WTC11 (cell line): ENCODE results near the gene HECW1. TPM values are rescaled to one million over a fixed set of nuclear protein-coding genes. Genes with fewer than 3 reads are reported as not detected.

ENCODE experiments used
- ATAC-seq: fragments of 200-7000 bp; cut with Tn5 transposase; 2 replicates; pipeline ENCODE4 v1.10.0; 2021; ENCODE audit warnings: mild to moderate bottlenecking, moderate library complexity
- CTCF ChIA-PET: fragments of 300-600 bp; sonication (Branson Sonifier 250); formaldehyde crosslinking; loops from one replicate; lab custom pipeline; 2021; ENCODE audit warnings: antibody characterized with exemption; lab: Charles Lee
- POLR2A ChIA-PET: fragments of 350-600 bp; sonication (Branson Sonifier 250); formaldehyde crosslinking; loops from one replicate; lab custom pipeline; 2021; ENCODE audit warnings: antibody characterized with exemption; lab: Charles Lee
- DNase-seq: peaks from one replicate; pipeline ENCODE4 v3.0.0; 2021; ENCODE audit warnings: low spot score
- H3K27ac Mint-ChIP-seq: 2 replicates; pipeline ENCODE4 v1.8.0; 2021; ENCODE audit warnings: mixed read lengths
- H3K27me3 Mint-ChIP-seq: 2 replicates; pipeline ENCODE4 v1.8.0; 2021; ENCODE audit warnings: low read depth, mild to moderate bottlenecking, moderate library complexity, mixed read lengths
- H3K36me3 Mint-ChIP-seq: 2 replicates; pipeline ENCODE4 v1.8.0; 2021; ENCODE audit warnings: mixed read lengths
- H3K4me1 Mint-ChIP-seq: 2 replicates; pipeline ENCODE4 v1.8.0; 2022; ENCODE audit warnings: mixed read lengths
- H3K4me3 Mint-ChIP-seq: 2 replicates; pipeline ENCODE4 v1.8.0; 2021; ENCODE audit warnings: mild to moderate bottlenecking, moderate library complexity, mixed read lengths
- H3K9me3 Mint-ChIP-seq: 2 replicates; pipeline ENCODE4 v1.8.0; 2021; ENCODE audit warnings: mixed read lengths
- ATF1 ChIP-seq: sonication (generic); formaldehyde crosslinking; IDR thresholded peaks from 2 replicates; pipeline ENCODE4 v1.8.1; 2023; ENCODE audit warnings: mild to moderate bottlenecking, moderate library complexity, missing genetic modification reagents
- CREB1 ChIP-seq: sonication (generic); formaldehyde crosslinking; IDR thresholded peaks from 2 replicates; pipeline ENCODE4 v1.8.0; 2023; ENCODE audit warnings: mild to moderate bottlenecking, missing genetic modification reagents
- E2F1 ChIP-seq: sonication (generic); formaldehyde crosslinking; IDR thresholded peaks from 2 replicates; pipeline ENCODE4 v1.8.0; 2022; ENCODE audit warnings: mild to moderate bottlenecking, missing genetic modification reagents
- E2F4 ChIP-seq: sonication (generic); formaldehyde crosslinking; IDR thresholded peaks from 2 replicates; pipeline ENCODE4 v1.8.1; 2022; ENCODE audit warnings: low read depth, mild to moderate bottlenecking, moderate library complexity, missing genetic modification reagents, borderline replicate concordance
- ESRRA ChIP-seq: sonication (generic); formaldehyde crosslinking; IDR thresholded peaks from 2 replicates; pipeline ENCODE4 v1.8.1; 2022; ENCODE audit warnings: mild to moderate bottlenecking, missing genetic modification reagents, borderline replicate concordance
- FOXP1 ChIP-seq: sonication (generic); formaldehyde crosslinking; IDR thresholded peaks from 2 replicates; pipeline ENCODE4 v1.8.0; 2022; ENCODE audit warnings: missing genetic modification reagents, mild to moderate bottlenecking, moderate library complexity, borderline replicate concordance
- MLX ChIP-seq: sonication (generic); formaldehyde crosslinking; IDR thresholded peaks from 2 replicates; pipeline ENCODE4 v1.8.1; 2023; ENCODE audit warnings: mild to moderate bottlenecking, missing genetic modification reagents, moderate library complexity
- NR3C1 ChIP-seq: sonication (generic); formaldehyde crosslinking; conservative IDR thresholded peaks from 2 replicates; pipeline ENCODE4 v1.8.1; 2023; ENCODE audit warnings: low read depth, mild to moderate bottlenecking, missing genetic modification reagents
- PRDM15 ChIP-seq: sonication (generic); formaldehyde crosslinking; IDR thresholded peaks from 2 replicates; pipeline ENCODE4 v1.8.0; 2022; ENCODE audit warnings: missing genetic modification reagents
- RELA ChIP-seq: sonication (generic); formaldehyde crosslinking; IDR thresholded peaks from 2 replicates; pipeline ENCODE4 v1.8.1; 2022; ENCODE audit warnings: missing genetic modification reagents, mild to moderate bottlenecking, borderline replicate concordance
- SMAD3 ChIP-seq: sonication (generic); formaldehyde crosslinking; IDR thresholded peaks from 2 replicates; pipeline ENCODE4 v1.8.0; 2022; ENCODE audit warnings: missing genetic modification reagents, mild to moderate bottlenecking, borderline replicate concordance
- SMAD4 ChIP-seq: sonication (generic); formaldehyde crosslinking; IDR thresholded peaks from 2 replicates; pipeline ENCODE4 v1.8.0; 2022; ENCODE audit warnings: mild to moderate bottlenecking, missing genetic modification reagents
- STAT6 ChIP-seq: sonication (generic); formaldehyde crosslinking; conservative IDR thresholded peaks from 2 replicates; pipeline ENCODE4 v1.8.1; 2023; ENCODE audit warnings: mild to moderate bottlenecking, low read depth, missing genetic modification reagents, moderate library complexity
- TP53 ChIP-seq: sonication (generic); formaldehyde crosslinking; IDR thresholded peaks from 2 replicates; pipeline ENCODE4 v1.8.1; 2023; ENCODE audit warnings: mild to moderate bottlenecking, missing genetic modification reagents
- USF1 ChIP-seq: sonication (generic); formaldehyde crosslinking; IDR thresholded peaks from 2 replicates; pipeline ENCODE4 v1.8.0; 2022; ENCODE audit warnings: mild to moderate bottlenecking, missing genetic modification reagents
- ZNF263 ChIP-seq: sonication (generic); formaldehyde crosslinking; IDR thresholded peaks from 2 replicates; pipeline ENCODE4 v1.8.1; 2022; ENCODE audit warnings: low read depth, mild to moderate bottlenecking, moderate library complexity, missing genetic modification reagents
- ZNF281 ChIP-seq: sonication (generic); formaldehyde crosslinking; IDR thresholded peaks from 2 replicates; pipeline ENCODE4 v1.8.0; 2023; ENCODE audit warnings: mild to moderate bottlenecking, missing genetic modification reagents
- ZNF671 ChIP-seq: fragments of 250-450 bp; sonication (Bioruptor Pico); IDR thresholded peaks from 2 replicates; pipeline ENCODE4 v1.8.0; 2021; ENCODE audit warnings: mild to moderate bottlenecking
- total RNA-seq: library from RNA; stranded (reverse); gene quantifications from 3 replicates; pipeline ENCODE4 v1.2.3, GENCODE V29; 2021

The HECW1 gene
- total RNA-seq, 1 experiment from 2014 or later: 6.1 TPM

- H3K27me3 Mint-ChIP-seq: no peaks in the 10 kb centered on the region
- POLR2A ChIA-PET: no interaction called here
- DNase-seq (no peak), ATAC-seq (no peak)
- H3K9me3 Mint-ChIP-seq: peaks cover 9% of the 10 kb centered on the region
- CTCF ChIA-PET: no interaction called here
- TF ChIP-seq RELA (CRISPR knock-in tag) (no peak), ESRRA (no peak), NR3C1 (CRISPR knock-in tag) (no peak), E2F4 (CRISPR knock-in tag) (no peak)
- peaks cover 13% of the 10 kb centered on the region for H3K4me1 Mint-ChIP-seq
- no peak overlapping the region for H3K4me3 Mint-ChIP-seq
- no peaks in the 10 kb centered on the region for H3K36me3 Mint-ChIP-seq
- no peak overlapping the region for H3K27ac Mint-ChIP-seq
Measured at GRCh38 chr7:43092819-43093218, 19.6 kb upstream of the HECW1 start.

- H3K27me3 Mint-ChIP-seq: no peaks in the 10 kb centered on the region
- H3K4me1 Mint-ChIP-seq: peaks cover 13% of the 10 kb centered on the region
- no peak for ATAC-seq
- ChIA-PET CTCF (no interaction called here), POLR2A (no interaction called here)
- no peak for TF ChIP-seq ATF1 (CRISPR knock-in tag)
- no peak for TF ChIP-seq ZNF263 (CRISPR knock-in tag)
- TF ChIP-seq E2F1 (CRISPR knock-in tag): no peak
- no peak overlapping the region for H3K4me3 Mint-ChIP-seq
- no peaks in the 10 kb centered on the region for H3K36me3 Mint-ChIP-seq
- no peak overlapping the region for H3K27ac Mint-ChIP-seq
- no peaks in the 10 kb centered on the region for H3K9me3 Mint-ChIP-seq
- no peak for DNase-seq
Measured at GRCh38 chr7:43096875-43097274, 15.6 kb upstream of the HECW1 start.

- POLR2A ChIA-PET: no interaction called here
- CTCF ChIA-PET: interaction anchor here (0.6 kb wide), 1 partner anchor 29 kb away, joined by 3 read pairs; no protein-coding TSS in a partner anchor
- no peaks in the 10 kb centered on the region for H3K4me1 Mint-ChIP-seq
- H3K27ac Mint-ChIP-seq: no peak overlapping the region
- DNase-seq: no peak
- no peaks in the 10 kb centered on the region for H3K27me3 Mint-ChIP-seq
- no peak for ATAC-seq
- no peaks in the 10 kb centered on the region for H3K36me3 Mint-ChIP-seq
- no peaks in the 10 kb centered on the region for H3K9me3 Mint-ChIP-seq
- no peak overlapping the region for H3K4me3 Mint-ChIP-seq
- no peak for TF ChIP-seq RELA (CRISPR knock-in tag)
- TF ChIP-seq CREB1: no peak
- no peak for TF ChIP-seq FOXP1 (CRISPR knock-in tag)
- TF ChIP-seq SMAD4: no peak
- no peak for TF ChIP-seq PRDM15
- no peak for TF ChIP-seq ZNF281 (CRISPR knock-in tag)
- no peak for TF ChIP-seq TP53 (CRISPR knock-in tag)
- no peak for TF ChIP-seq STAT6 (CRISPR knock-in tag)
- TF ChIP-seq ZNF671 (CRISPR knock-in tag): no peak
- no peak for TF ChIP-seq USF1
- no peak for TF ChIP-seq SMAD3
- no peak for TF ChIP-seq MLX (CRISPR knock-in tag)
Measured at GRCh38 chr7:43099750-43100149, 12.7 kb upstream of the HECW1 start.
